Stimulated activated CD8-positive, alpha-beta memory T cell treated with anti-CD3 and anti-CD28 coated beads, Interleukin-4, amount 100 ng/mL, for 1 hour (primary cell): ENCODE results near the gene DOCK4.

Source experiments
- DNase-seq, 2 donors: peaks; one replicate each; pipeline ENCODE4 v3.0.0-alpha.2; 2020; ENCODE audit warnings: low read depth in 2 of 2, low spot score in 1 of 2

DOCK4 gene

GRCh38 chr7:112080978-112081377, 125.2 kb downstream of the DOCK4 start:
- no peak for DNase-seq

- DNase-seq: no peak
These were observed 125.8 kb downstream of the DOCK4 start for GRCh38 chr7:112080441-112080840.

- DNase-seq: no peak
These were observed 126.5 kb downstream of the DOCK4 start for GRCh38 chr7:112079673-112080072.

GRCh38 chr7:112079122-112079521, 127.1 kb downstream of the DOCK4 start:
- no peak for DNase-seq

GRCh38 chr7:112076324-112076723, 129.9 kb downstream of the DOCK4 start:
- no peak for DNase-seq

GRCh38 chr7:112074464-112074863, 131.7 kb downstream of the DOCK4 start:
- DNase-seq: no peak

GRCh38 chr7:112073530-112073929, 132.7 kb downstream of the DOCK4 start:
- DNase-seq: no peak

GRCh38 chr7:112072541-112073245, 133.5 kb downstream of the DOCK4 start:
- no peak for DNase-seq

- DNase-seq: no peak
These were observed 134.3 kb downstream of the DOCK4 start for GRCh38 chr7:112071856-112072255.

- no peak for DNase-seq
These were observed 135.4 kb downstream of the DOCK4 start for GRCh38 chr7:112070674-112071256.

- DNase-seq: no peak
These were observed 136.3 kb downstream of the DOCK4 start for GRCh38 chr7:112069879-112070321.

- DNase-seq: no peak
These were observed 137.2 kb downstream of the DOCK4 start for GRCh38 chr7:112068967-112069366.

- DNase-seq: no peak
These were observed 138.3 kb downstream of the DOCK4 start for GRCh38 chr7:112067632-112068540.

- DNase-seq: no peak
These were observed 139.0 kb downstream of the DOCK4 start for GRCh38 chr7:112067200-112067599.

GRCh38 chr7:112065758-112066157, 140.4 kb downstream of the DOCK4 start:
- DNase-seq: no peak

GRCh38 chr7:112064627-112065385, 141.4 kb downstream of the DOCK4 start:
- no peak for DNase-seq

GRCh38 chr7:112063974-112064373, 142.2 kb downstream of the DOCK4 start:
- no peak for DNase-seq

GRCh38 chr7:112061051-112061450, 145.1 kb downstream of the DOCK4 start:
- DNase-seq: no peak

- DNase-seq: no peak
These were observed 145.6 kb downstream of the DOCK4 start for GRCh38 chr7:112060625-112061024.

- no peak for DNase-seq
These were observed 146.5 kb downstream of the DOCK4 start for GRCh38 chr7:112059675-112060074.

- no peak for DNase-seq
These were observed 147.5 kb downstream of the DOCK4 start for GRCh38 chr7:112058686-112059085.
